Right lobe of liver (tissue), 6 donors: Measurements from ENCODE around the gene BAZ1B. TPM values are rescaled to one million over a fixed set of nuclear protein-coding genes. Genes with fewer than 3 reads are reported as not detected.

Source experiments
- ATAC-seq, 4 donors: fragments of 200-7000 bp; cut with Tn5 transposase; one replicate each; pipeline ENCODE4 v1.9.1; 2020; ENCODE audit warnings: mild to moderate bottlenecking in 4 of 4, moderate library complexity in 4 of 4
- DNase-seq, 3 donors: peaks; one replicate each; pipeline ENCODE4 v3.0.0-alpha.2; 2020
- H3K27ac ChIP-seq, 3 donors: fragments of 200-600 bp; one replicate each; pipeline ENCODE4 v1.8.0; 2022
- H3K27me3 ChIP-seq, 2 donors: fragments of 200-600 bp; one replicate each; pipeline ENCODE4 v1.8.0; 2022
- H3K36me3 ChIP-seq, 4 donors: fragments of 200-600 bp; sonication (generic) in 1 of 4; one replicate each; pipeline versions ENCODE4 v1.5.1 to v1.8.0; 2017 to 2022; ENCODE audit warnings: control low read depth in 1 of 4
- H3K4me1 ChIP-seq, 4 donors: fragments of 200-600 bp; sonication (generic) in 1 of 4; one replicate each; pipeline versions ENCODE4 v1.5.1 to v1.8.0; 2017 to 2022; ENCODE audit warnings: control low read depth in 1 of 4
- H3K4me3 ChIP-seq, 3 donors: fragments of 200-600 bp; one replicate each; pipeline ENCODE4 v1.8.0; 2022
- H3K9me3 ChIP-seq, 4 donors: fragments of 200-600 bp; sonication (generic) in 1 of 4; one replicate each; pipeline versions ENCODE4 v1.5.1 to v1.8.0; 2017 to 2022; ENCODE audit warnings: control low read depth in 1 of 4
- CTCF ChIP-seq, 4 donors: fragments of 200-600 bp in 3 of 4; fragments of 450-650 bp in 1 of 4; IDR thresholded peaks; one replicate each; pipeline versions ENCODE4 v1.5.1 to v1.8.0; 2016 to 2022; ENCODE audit warnings: antibody characterized with exemption in 4 of 4, mild to moderate bottlenecking in 2 of 4
- POLR2A ChIP-seq: fragments of 450-650 bp; IDR thresholded peaks from one replicate; pipeline ENCODE4 v1.6.1; 2017; ENCODE audit warnings: antibody characterized with exemption, mild to moderate bottlenecking
- WGBS: methylation state at CpG from one replicate; pipeline ENCODE4 v1.1.6; 2018; ENCODE audit warnings: low coverage, low lambda C conversion rate; ENCODE audit not compliant: insufficient coverage; ENCODE audit errors: missing lambda C conversion rate; 5-methylcytosine and 5-hydroxymethylcytosine counted together
- intact Hi-C, 2 donors: fragments of 100-400 bp; cut with DNase I; formaldehyde crosslinking; loops; one replicate each; pipeline versions ENCODE4 v1.11.2 to v1.14.1; 2022
- long read RNA-seq: library from polyadenylated mRNA; unstranded; transcript quantifications from one replicate; pipeline ENCODE4 v2.0.0, GENCODE V29; 2019
- total RNA-seq, 6 experiments: library from RNA; depleted of rRNA in 2 of 6; stranded (reverse); fragments of >200 nt in 2 of 6; fragmentation: NEBNext Ultra II Directional in 3 of 6; extraction: Animal tissue kit (Norgen Biotek cat#: 25700) in 3 of 6; gene quantifications; one replicate each; pipeline versions ENCODE4 v1.1.0 to v1.2.4, GENCODE V29; 2016 to 2023
- donor health status: DM: no; HTN: yes; CAD: no.
- donor health status: DM: no; HTN: no; CAD: no.
- donor health status: DM: no; HTN: no; CAD: no.
- donor health status: DM: no; HTN: yes; CAD: no.
- donor health status: DM: no; HTN: yes; CAD: no.

BAZ1B gene, protein sequence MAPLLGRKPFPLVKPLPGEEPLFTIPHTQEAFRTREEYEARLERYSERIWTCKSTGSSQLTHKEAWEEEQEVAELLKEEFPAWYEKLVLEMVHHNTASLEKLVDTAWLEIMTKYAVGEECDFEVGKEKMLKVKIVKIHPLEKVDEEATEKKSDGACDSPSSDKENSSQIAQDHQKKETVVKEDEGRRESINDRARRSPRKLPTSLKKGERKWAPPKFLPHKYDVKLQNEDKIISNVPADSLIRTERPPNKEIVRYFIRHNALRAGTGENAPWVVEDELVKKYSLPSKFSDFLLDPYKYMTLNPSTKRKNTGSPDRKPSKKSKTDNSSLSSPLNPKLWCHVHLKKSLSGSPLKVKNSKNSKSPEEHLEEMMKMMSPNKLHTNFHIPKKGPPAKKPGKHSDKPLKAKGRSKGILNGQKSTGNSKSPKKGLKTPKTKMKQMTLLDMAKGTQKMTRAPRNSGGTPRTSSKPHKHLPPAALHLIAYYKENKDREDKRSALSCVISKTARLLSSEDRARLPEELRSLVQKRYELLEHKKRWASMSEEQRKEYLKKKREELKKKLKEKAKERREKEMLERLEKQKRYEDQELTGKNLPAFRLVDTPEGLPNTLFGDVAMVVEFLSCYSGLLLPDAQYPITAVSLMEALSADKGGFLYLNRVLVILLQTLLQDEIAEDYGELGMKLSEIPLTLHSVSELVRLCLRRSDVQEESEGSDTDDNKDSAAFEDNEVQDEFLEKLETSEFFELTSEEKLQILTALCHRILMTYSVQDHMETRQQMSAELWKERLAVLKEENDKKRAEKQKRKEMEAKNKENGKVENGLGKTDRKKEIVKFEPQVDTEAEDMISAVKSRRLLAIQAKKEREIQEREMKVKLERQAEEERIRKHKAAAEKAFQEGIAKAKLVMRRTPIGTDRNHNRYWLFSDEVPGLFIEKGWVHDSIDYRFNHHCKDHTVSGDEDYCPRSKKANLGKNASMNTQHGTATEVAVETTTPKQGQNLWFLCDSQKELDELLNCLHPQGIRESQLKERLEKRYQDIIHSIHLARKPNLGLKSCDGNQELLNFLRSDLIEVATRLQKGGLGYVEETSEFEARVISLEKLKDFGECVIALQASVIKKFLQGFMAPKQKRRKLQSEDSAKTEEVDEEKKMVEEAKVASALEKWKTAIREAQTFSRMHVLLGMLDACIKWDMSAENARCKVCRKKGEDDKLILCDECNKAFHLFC (N-terminal part only)
- total RNA-seq: 10 to 100 TPM; 19.3 to 26.2 (median 25.0) TPM
- long read RNA-seq, partial matches to known transcripts: 4 of 5 reads
- long read RNA-seq, other reads (novel, unspliced or antisense): 1 of 5 reads

DNA sequence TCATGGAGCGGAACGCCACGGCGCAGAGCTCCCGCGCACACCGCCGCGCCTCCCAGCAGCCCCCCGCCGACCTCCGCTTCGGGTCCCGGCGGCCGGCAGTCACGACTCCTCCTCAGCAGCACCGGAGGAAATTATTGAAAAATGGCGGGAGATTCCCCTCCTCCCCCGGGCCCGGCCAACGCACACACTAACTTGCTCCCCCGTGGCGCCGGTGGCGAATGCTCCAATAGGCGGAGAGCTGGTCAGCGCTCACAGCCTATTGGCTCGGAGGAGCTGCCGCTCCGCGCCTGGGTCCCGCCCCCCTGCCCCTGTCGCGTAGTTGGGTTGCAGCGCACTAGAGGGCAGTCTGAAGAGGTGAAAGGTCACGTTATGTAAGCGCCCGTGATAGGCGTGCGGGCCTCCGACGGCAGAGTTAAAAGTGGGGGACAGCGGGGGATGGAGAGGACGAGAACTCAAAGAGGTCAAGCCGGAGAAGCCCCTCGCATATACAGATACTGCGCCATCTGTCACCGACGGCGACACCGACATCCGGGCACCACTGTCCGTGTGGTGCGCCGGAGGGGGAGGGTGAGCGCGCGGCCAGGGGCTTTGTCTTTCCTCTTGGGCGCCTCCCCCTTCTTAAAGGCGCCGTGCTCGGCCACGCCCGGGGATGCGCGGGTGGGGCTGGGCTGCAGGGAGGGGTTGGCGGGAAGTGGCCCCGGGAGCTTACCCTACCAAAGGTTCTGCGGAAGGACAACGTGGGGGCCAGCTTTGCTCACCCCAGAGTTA lies at the start of gene BAZ1B:
Gene BAZ1B (minus strand): TSS at position 189 of the 768 bp plus-strand sequence. CDS start 360 bp downstream, outside the sequence.
- 0% methylated on average over 25 of the region's 71 CpGs for WGBS
- Histone ChIP-seq H3K9me3 (no peaks in the 10 kb centered on the region), H3K27me3 (no peaks in the 10 kb centered on the region), H3K4me1 (peaks cover 0 to 34% (median 13%) of the 10 kb centered on the region in 4 donors), H3K36me3 (peaks cover 0 to 4% (median 0%) of the 10 kb centered on the region in 4 donors), H3K27ac (peak within 1 kb of the TSS; percentile 84 to 87 (median 84)), H3K4me3 (peak within 1 kb of the TSS; percentile 88 to 96 (median 95))
- intact Hi-C loops: loop anchor here (5.0 kb wide), 1 partner anchor 35 kb away; the partner anchor contains the start of gene BCL7B (in 2 of the 2)
- ATAC-seq (peak; percentile 97 to 99 (median 98)), DNase-seq (peak; percentile 98 to 99 (median 99))
- TF ChIP-seq CTCF (IDR thresholded peaks at IDR 0.05) (peak in 3 of 4 donors; percentile 13 to 23 (median 18)), POLR2A (peak; percentile 77)

- 69% methylated on average over 2 of the region's 10 CpGs for WGBS
- TF ChIP-seq CTCF (IDR thresholded peaks at IDR 0.05) (no peak), POLR2A (no peak)
These were observed 48.9 kb upstream of the BAZ1B start for GRCh38 chr7:73570977-73571376.

DNA sequence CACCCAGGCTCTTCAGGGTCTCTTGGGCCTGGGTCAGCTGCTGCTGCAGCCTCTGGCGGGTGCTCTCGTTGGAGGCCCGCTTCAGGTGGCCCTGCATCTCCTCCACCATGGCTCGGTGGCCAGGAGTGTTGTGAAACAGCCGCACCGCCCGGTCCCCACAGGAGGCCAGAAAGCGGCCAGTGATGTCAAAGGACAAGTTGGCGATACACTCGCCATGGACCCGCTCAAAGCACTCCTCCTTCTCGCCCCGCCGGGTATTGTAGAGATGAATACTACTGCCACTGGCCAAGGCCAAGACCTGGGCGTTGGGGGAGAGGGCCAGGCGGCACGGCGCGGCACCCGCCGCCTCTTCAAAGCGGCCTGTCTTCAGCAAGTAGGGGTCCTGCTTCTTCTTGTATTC lies 48.4 kb upstream of the BAZ1B start:
- peak in 1 of 3 donors; percentile 39 for DNase-seq
- 100% methylated on average over 1 of the region's 22 CpGs for WGBS
- peaks cover 0 to 50% (median 36%) of the 10 kb centered on the region in 4 donors for H3K36me3 ChIP-seq

More at GRCh38 chr7:73570977-73571376, 48.9 kb upstream of the BAZ1B start:
- Histone ChIP-seq H3K27me3 (no peaks in the 10 kb centered on the region), H3K9me3 (no peaks in the 10 kb centered on the region), H3K4me1 (no peaks in the 10 kb centered on the region), H3K27ac (no peak overlapping the region), H3K36me3 (peaks cover 0 to 50% (median 36%) of the 10 kb centered on the region in 4 donors), H3K4me3 (no peak overlapping the region)
- ATAC-seq (no peak), DNase-seq (peak in 1 of 3 donors; percentile 41)
- intact Hi-C loops: no loop called here

More for the DNA sequence above, 48.4 kb upstream of the BAZ1B start:
- Histone ChIP-seq H3K4me1 (no peaks in the 10 kb centered on the region), H3K9me3 (no peaks in the 10 kb centered on the region), H3K4me3 (no peak overlapping the region), H3K27ac (no peak overlapping the region), H3K27me3 (no peaks in the 10 kb centered on the region)
- intact Hi-C loops: no loop called here
- TF ChIP-seq CTCF (IDR thresholded peaks at IDR 0.05) (no peak), POLR2A (no peak)
- no peak for ATAC-seq
